Measurements from ENCODE around the gene DDX49. TPM values are rescaled to one million over a fixed set of nuclear protein-coding genes. Genes with fewer than 3 reads are reported as not detected.

Gene DDX49, protein sequence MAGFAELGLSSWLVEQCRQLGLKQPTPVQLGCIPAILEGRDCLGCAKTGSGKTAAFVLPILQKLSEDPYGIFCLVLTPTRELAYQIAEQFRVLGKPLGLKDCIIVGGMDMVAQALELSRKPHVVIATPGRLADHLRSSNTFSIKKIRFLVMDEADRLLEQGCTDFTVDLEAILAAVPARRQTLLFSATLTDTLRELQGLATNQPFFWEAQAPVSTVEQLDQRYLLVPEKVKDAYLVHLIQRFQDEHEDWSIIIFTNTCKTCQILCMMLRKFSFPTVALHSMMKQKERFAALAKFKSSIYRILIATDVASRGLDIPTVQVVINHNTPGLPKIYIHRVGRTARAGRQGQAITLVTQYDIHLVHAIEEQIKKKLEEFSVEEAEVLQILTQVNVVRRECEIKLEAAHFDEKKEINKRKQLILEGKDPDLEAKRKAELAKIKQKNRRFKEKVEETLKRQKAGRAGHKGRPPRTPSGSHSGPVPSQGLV
- total RNA-seq (2021; fragmentation: NEBNext Ultra II Directional; extraction: Animal tissue kit (Norgen Biotek cat#: 25700)): 10 to 100 TPM; 37.8 to 57.4 (median 44.0) TPM
- long read RNA-seq, transcript DDX49-201 (13 exons, 1,830 nt): major isoform, 50 of 66 reads
- long read RNA-seq, partial matches to known transcripts: 3 of 66 reads
- long read RNA-seq, other reads (novel, unspliced or antisense): 9 of 66 reads

DNA sequence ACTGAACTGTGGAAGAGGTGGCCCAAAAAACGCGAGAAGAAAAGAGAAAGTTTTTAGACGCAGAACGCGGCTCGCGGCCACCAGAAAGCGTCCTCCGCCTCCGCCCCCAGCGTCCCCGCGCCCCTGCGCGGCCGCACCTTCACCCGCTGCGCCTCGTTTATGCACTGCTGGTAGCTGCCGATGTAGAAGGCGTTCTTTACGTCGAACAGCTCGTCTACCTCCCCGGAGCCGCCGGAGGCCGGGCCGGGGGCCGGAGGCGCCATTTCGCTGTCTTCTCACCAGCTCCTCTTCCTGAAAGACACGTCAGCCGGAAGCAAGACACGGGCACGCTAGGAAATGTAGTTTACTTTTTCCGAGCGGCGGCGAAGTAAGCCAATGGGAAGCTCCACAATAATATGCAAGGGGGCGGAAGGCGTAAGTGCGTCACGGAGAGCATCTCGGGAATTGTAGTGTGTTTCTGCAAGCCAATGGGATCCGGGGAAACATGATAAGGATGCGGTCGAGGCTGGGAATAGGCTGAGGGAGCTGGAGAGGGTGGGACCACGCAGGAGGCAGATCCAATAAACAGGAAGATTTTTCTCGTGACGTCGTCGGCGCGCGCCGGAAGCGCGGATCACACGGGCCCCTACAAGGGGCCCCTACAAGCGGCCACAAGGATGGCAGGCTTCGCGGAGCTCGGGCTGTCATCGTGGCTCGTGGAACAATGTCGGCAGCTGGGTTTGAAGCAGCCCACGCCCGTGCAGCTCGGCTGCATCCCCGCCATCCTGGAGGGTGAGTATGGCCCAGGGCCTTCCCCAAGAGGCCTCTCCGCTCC, at the start of gene DDX49, which contains the start of gene COPE:
TSS of gene DDX49 (plus strand) at position 630 of the 814 bp plus-strand sequence. CDS start at position 657, 27 bp downstream.
TSS of gene COPE (minus strand) at position 302 of the 814 bp plus-strand sequence. CDS start at position 263, 39 bp downstream.
- Mint-ChIP-seq H3K9me3 (no peaks in the 10 kb centered on the region; the same call in 1 of the 2 replicates), H3K36me3 (ENCODE audit: low read depth) (peaks cover 38% of the 10 kb centered on the region)
- TF ChIP-seq, protein P1, sequence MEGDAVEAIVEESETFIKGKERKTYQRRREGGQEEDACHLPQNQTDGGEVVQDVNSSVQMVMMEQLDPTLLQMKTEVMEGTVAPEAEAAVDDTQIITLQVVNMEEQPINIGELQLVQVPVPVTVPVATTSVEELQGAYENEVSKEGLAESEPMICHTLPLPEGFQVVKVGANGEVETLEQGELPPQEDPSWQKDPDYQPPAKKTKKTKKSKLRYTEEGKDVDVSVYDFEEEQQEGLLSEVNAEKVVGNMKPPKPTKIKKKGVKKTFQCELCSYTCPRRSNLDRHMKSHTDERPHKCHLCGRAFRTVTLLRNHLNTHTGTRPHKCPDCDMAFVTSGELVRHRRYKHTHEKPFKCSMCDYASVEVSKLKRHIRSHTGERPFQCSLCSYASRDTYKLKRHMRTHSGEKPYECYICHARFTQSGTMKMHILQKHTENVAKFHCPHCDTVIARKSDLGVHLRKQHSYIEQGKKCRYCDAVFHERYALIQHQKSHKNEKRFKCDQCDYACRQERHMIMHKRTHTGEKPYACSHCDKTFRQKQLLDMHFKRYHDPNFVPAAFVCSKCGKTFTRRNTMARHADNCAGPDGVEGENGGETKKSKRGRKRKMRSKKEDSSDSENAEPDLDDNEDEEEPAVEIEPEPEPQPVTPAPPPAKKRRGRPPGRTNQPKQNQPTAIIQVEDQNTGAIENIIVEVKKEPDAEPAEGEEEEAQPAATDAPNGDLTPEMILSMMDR (IDR thresholded peaks at IDR 0.05): peak; percentile 19; the same call in 1 of the 2 replicates

DNA sequence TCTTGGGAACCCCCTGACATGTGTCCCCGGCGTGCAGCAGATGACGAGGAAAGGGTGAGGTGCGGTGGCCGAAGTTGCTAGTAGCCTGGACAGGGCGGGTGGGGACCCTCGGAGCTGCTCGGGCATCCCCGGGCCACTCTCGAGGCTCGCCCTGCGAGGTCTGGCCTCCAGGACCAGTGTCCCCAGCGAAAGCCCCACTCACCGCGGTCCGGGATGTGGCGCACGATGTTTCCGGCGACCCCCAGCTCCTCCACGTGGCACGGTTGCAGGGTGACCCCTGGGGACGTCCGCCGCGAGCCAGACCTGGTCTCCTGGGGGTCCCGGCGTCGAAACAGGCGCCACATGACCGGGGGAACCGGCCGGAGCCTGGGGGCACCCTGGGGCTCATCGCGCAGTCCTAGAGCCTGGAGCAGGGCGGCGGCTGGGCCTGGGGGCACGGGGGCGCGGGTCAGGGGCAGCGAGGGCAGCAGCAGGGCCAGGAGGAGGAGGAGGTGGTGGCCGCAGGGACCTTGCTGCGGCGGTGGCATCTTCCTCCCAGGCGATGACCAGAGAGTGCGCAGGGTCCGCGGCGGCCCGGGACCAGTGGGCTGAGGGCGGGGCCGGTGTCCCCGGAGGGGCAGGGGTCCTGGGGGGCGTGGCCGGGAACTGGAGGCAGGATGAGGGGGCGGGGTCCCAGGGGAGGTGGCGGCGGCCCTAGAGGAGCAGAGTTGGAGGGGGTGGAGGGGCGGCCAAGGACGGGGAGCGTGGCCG, 49.6 kb upstream of the DDX49 start:
- TF ChIP-seq, protein P1 (IDR thresholded peaks at IDR 0.05): no peak
- H3K27me3 Mint-ChIP-seq (ENCODE audit: insufficient read depth): peaks cover 5% of the 10 kb centered on the region

More for the DNA sequence above, at the start of gene DDX49, which contains the start of gene COPE:
- H3K4me1 Mint-ChIP-seq (ENCODE audit: low read depth): peaks cover 33% of the 10 kb centered on the region
- peak; percentile 100 for DNase-seq
- peak within 1 kb of the TSS; percentile 97 for H3K27ac Mint-ChIP-seq
- peaks cover 13% of the 10 kb centered on the region for H3K27me3 Mint-ChIP-seq (ENCODE audit: insufficient read depth)
- peak within 1 kb of the TSS; percentile 99 for H3K4me3 Mint-ChIP-seq

GRCh38 chr19:18870531-18871172, 48.9 kb upstream of the DDX49 start:
- Mint-ChIP-seq H3K4me3 (no peak overlapping the region), H3K4me1 (ENCODE audit: low read depth) (peaks cover 4% of the 10 kb centered on the region; the same call in 1 of the 2 replicates), H3K27me3 (ENCODE audit: insufficient read depth) (peaks cover 5% of the 10 kb centered on the region), H3K36me3 (ENCODE audit: low read depth) (peaks cover 34% of the 10 kb centered on the region), H3K27ac (peak overlapping the region; percentile 29; the same call in 1 of the 2 replicates), H3K9me3 (no peaks in the 10 kb centered on the region)
- DNase-seq: no peak
- TF ChIP-seq, protein P1 (IDR thresholded peaks at IDR 0.05): no peak

More for the DNA sequence above, 49.6 kb upstream of the DDX49 start:
- H3K4me3 Mint-ChIP-seq: no peak overlapping the region
- no peaks in the 10 kb centered on the region for H3K9me3 Mint-ChIP-seq
- no peaks in the 10 kb centered on the region for H3K4me1 Mint-ChIP-seq (ENCODE audit: low read depth)
- no peak overlapping the region for H3K27ac Mint-ChIP-seq
- H3K36me3 Mint-ChIP-seq (ENCODE audit: low read depth): peaks cover 31% of the 10 kb centered on the region
- no peak for DNase-seq

- TF ChIP-seq, protein P1 (IDR thresholded peaks at IDR 0.05): no peak
- Mint-ChIP-seq H3K4me1 (ENCODE audit: low read depth) (peaks cover 6% of the 10 kb centered on the region; the same call in 1 of the 2 replicates), H3K36me3 (ENCODE audit: low read depth) (peaks cover 41% of the 10 kb centered on the region), H3K9me3 (no peaks in the 10 kb centered on the region; the same call in 1 of the 2 replicates), H3K27ac (no peak overlapping the region), H3K4me3 (no peak overlapping the region), H3K27me3 (ENCODE audit: insufficient read depth) (peaks cover 5% of the 10 kb centered on the region)
- no peak for DNase-seq
These were observed 48.0 kb upstream of the DDX49 start for GRCh38 chr19:18871543-18871942.
